22Rv1 (cell line): ENCODE data around the gene ITFG1.

ENCODE experiments used
- ZFX ChIP-seq: fragments of 450-650 bp; IDR thresholded peaks from 2 replicates; pipeline ENCODE4 v1.6.1; 2017; ENCODE audit warnings: antibody characterized with exemption, borderline replicate concordance
- TF ChIP-seq, protein P1 (sequence below): fragments of 450-650 bp; IDR thresholded peaks from 2 replicates; pipeline ENCODE4 v1.5.1; 2017; ENCODE audit warnings: mild to moderate bottlenecking

DNA sequence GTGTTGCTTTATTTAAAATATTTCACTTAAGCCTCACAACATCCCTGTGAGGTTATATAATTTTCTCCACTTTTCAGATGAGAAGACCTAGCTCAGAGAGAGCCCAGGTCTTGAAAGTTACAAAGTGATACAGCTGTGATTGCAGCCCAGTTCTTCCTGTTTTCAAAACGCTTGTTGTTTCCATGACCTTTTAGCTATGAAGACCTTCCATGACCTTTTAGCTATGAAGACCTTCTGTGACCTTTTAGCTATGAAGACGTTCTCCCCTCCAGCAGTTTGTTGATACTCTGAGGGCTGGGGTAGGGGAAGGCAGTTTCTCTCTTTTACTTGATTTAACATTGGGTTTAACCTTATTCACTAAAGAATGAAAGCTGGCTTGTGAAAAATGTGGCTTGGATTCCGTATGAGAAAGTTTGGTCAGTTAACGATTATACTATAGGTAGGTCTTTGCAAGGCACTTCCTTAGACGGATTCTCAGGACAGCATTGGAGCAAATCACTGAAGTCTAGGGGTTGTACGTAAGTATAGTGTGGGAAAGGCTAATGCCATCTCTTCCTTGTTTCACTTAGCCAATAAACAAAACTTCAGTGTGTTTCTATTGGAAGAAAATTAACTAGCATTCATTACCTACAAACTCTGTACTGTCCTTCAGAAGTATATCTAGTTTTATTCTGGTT, 21.0 kb upstream of the ITFG1 start:
- TF ChIP-seq, protein P1, sequence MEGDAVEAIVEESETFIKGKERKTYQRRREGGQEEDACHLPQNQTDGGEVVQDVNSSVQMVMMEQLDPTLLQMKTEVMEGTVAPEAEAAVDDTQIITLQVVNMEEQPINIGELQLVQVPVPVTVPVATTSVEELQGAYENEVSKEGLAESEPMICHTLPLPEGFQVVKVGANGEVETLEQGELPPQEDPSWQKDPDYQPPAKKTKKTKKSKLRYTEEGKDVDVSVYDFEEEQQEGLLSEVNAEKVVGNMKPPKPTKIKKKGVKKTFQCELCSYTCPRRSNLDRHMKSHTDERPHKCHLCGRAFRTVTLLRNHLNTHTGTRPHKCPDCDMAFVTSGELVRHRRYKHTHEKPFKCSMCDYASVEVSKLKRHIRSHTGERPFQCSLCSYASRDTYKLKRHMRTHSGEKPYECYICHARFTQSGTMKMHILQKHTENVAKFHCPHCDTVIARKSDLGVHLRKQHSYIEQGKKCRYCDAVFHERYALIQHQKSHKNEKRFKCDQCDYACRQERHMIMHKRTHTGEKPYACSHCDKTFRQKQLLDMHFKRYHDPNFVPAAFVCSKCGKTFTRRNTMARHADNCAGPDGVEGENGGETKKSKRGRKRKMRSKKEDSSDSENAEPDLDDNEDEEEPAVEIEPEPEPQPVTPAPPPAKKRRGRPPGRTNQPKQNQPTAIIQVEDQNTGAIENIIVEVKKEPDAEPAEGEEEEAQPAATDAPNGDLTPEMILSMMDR = no peak
- TF ChIP-seq ZFX = no peak
